HepG2 (cell line): ENCODE results near the gene APOC4. TPM values are rescaled to one million over a fixed set of nuclear protein-coding genes. Genes with fewer than 3 reads are reported as not detected.
A peak's percentile ranks its signal among the peaks of the same experiment; 100 is the strongest.

Experiments used
- ARID5B ChIP-seq: IDR thresholded peaks from 2 replicates; pipeline ENCODE4 v1.4.0; 2020; ENCODE audit warnings: mild to moderate bottlenecking, missing genetic modification reagents
- CREB1 ChIP-seq, 2 experiments: fragments of 450-650 bp in 1 of 2; IDR thresholded peaks; 2 replicates each; pipeline ENCODE4 v1.6.1; 2016 to 2017; ENCODE audit warnings: control low read depth in 1 of 2, mild to moderate bottlenecking in 1 of 2, missing compliant biosample characterization in 1 of 2, missing genetic modification characterization in 1 of 2
- CREM ChIP-seq, 2 experiments: sonication (generic) in 1 of 2; formaldehyde crosslinking in 1 of 2; IDR thresholded peaks; 2 replicates each; pipeline versions ENCODE4 v1.4.0 to v1.6.1; 2016 to 2020; ENCODE audit warnings: antibody characterized with exemption in 1 of 2, mild to moderate bottlenecking in 1 of 2, missing genetic modification reagents in 1 of 2
- DNMT3B ChIP-seq: conservative IDR thresholded peaks from 2 replicates; pipeline ENCODE4 v1.6.1; 2016; ENCODE audit warnings: missing biosample characterization, control low read depth
- ERF ChIP-seq: IDR thresholded peaks from 2 replicates; pipeline ENCODE4 v1.6.1; 2018; ENCODE audit warnings: missing biosample characterization, missing genetic modification reagents
- GPN1 ChIP-seq: sonication (generic); formaldehyde crosslinking; IDR thresholded peaks from 2 replicates; pipeline ENCODE4 v1.5.1; 2020; ENCODE audit warnings: missing genetic modification reagents, borderline replicate concordance
- KDM3A ChIP-seq: IDR thresholded peaks from 2 replicates; pipeline ENCODE4 v1.6.1; 2018; ENCODE audit warnings: low read depth, missing compliant biosample characterization
- MATR3 ChIP-seq: sonication (generic); formaldehyde crosslinking; IDR thresholded peaks from 2 replicates; pipeline ENCODE4 v1.4.0; 2020; ENCODE audit warnings: missing genetic modification reagents
- NFKB2 ChIP-seq: sonication (generic); formaldehyde crosslinking; IDR thresholded peaks from 2 replicates; pipeline ENCODE4 v1.4.0; 2020; ENCODE audit warnings: missing genetic modification reagents, borderline replicate concordance
- NONO ChIP-seq, 2 experiments: fragments of 450-650 bp in 1 of 2; sonication (generic) in 1 of 2; formaldehyde crosslinking in 1 of 2; IDR thresholded peaks in 1 of 2; conservative IDR thresholded peaks in 1 of 2; 2 replicates each; pipeline versions ENCODE4 v1.6.1 to v1.8.0; 2017 to 2022; ENCODE audit warnings: mild to moderate bottlenecking in 1 of 2, missing genetic modification reagents in 1 of 2, moderate library complexity in 1 of 2
- RNF2 ChIP-seq: fragments of 450-650 bp; conservative IDR thresholded peaks from 2 replicates; pipeline ENCODE4 v1.6.1; 2016; ENCODE audit warnings: low read depth
- ZFY ChIP-seq: sonication (generic); formaldehyde crosslinking; IDR thresholded peaks from 2 replicates; pipeline ENCODE4 v1.4.0; 2020; ENCODE audit warnings: missing genetic modification reagents
- ZNF468 ChIP-seq: sonication (generic); formaldehyde crosslinking; IDR thresholded peaks from 2 replicates; pipeline ENCODE4 v1.8.0; 2022; ENCODE audit warnings: mild to moderate bottlenecking, moderate library complexity, missing genetic modification reagents
- ZNF850 ChIP-seq: sonication (generic); formaldehyde crosslinking; conservative IDR thresholded peaks from 2 replicates; pipeline ENCODE4 v1.9.0; 2021; ENCODE audit warnings: mild to moderate bottlenecking, missing genetic modification reagents
- ZNF891 ChIP-seq: sonication (generic); formaldehyde crosslinking; IDR thresholded peaks from 2 replicates; pipeline ENCODE4 v1.5.0; 2020; ENCODE audit warnings: mild to moderate bottlenecking, missing genetic modification reagents
- ZSCAN31 ChIP-seq: sonication (generic); formaldehyde crosslinking; IDR thresholded peaks from 2 replicates; pipeline ENCODE4 v1.5.0; 2020; ENCODE audit warnings: low read depth, mild to moderate bottlenecking, missing genetic modification reagents
- ZSCAN9 ChIP-seq: IDR thresholded peaks from 2 replicates; pipeline ENCODE4 v1.6.1; 2016; ENCODE audit warnings: borderline replicate concordance
- polyA plus RNA-seq, 8 experiments: library from polyadenylated mRNA; depleted of rRNA in 3 of 8; stranded (reverse) in 7 of 8; unstranded in 1 of 8; fragments of >200 nt; fragmentation: Illumina TruSeq in 4 of 8; extraction: Trizol in 4 of 8; gene quantifications; 2 replicates each; pipeline versions ENCODE4 v1.2.1 to v1.2.3, GENCODE V29; 2011 to 2016; ENCODE audit warnings: low read depth in 4 of 8, missing spikeins in 1 of 8, mixed read lengths in 1 of 8; ENCODE audit not compliant: insufficient read depth in 1 of 8
- total RNA-seq, 5 experiments: library from RNA; depleted of rRNA; stranded (reverse); fragments of >200 nt; fragmentation: Illumina TruSeq; extraction: Trizol; gene quantifications; 2 replicates each; pipeline ENCODE4 v1.2.3, GENCODE V29; 2016; ENCODE audit warnings: low read depth in 1 of 5
- TF ChIP-seq, protein P1 (sequence below): IDR thresholded peaks from 2 replicates; pipeline ENCODE4 v1.6.1; 2018; ENCODE audit warnings: missing genetic modification reagents

Gene APOC4
- total and polyA plus RNA-seq, 2 of the 13 experiments (the other 11 are each of a cell fraction or from before 2014, with no cell fraction given), result 0.46 TPM; not detected in 1

GRCh38 chr19:44954649-44955504 is 12.8 kb downstream of the APOC4 start, which contains the start of gene CLPTM1 (continued):
- no peak for TF ChIP-seq ARID5B (CRISPR knock-in tag)
- no peak; the same call in 1 of the 2 replicates for TF ChIP-seq ZFY
- TF ChIP-seq DNMT3B (CRISPR knock-in tag), result no peak
- 0 out of 2 replicates have a peak, but pooled peaks have one; percentile 22 for TF ChIP-seq NFKB2
- TF ChIP-seq, protein P1, sequence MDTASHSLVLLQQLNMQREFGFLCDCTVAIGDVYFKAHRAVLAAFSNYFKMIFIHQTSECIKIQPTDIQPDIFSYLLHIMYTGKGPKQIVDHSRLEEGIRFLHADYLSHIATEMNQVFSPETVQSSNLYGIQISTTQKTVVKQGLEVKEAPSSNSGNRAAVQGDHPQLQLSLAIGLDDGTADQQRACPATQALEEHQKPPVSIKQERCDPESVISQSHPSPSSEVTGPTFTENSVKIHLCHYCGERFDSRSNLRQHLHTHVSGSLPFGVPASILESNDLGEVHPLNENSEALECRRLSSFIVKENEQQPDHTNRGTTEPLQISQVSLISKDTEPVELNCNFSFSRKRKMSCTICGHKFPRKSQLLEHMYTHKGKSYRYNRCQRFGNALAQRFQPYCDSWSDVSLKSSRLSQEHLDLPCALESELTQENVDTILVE (CRISPR knock-in tag), result peak; percentile 72; the same call in 1 of the 2 replicates
- TF ChIP-seq ZNF850, result no peak
- 0 out of 2 replicates have a peak, but pooled peaks have one; percentile 27 for TF ChIP-seq ZNF468
- TF ChIP-seq ZSCAN9 (CRISPR knock-in tag), result peak; percentile 90; the same call in 1 of the 2 replicates
- no peak for TF ChIP-seq MATR3 (CRISPR knock-in tag)
- TF ChIP-seq KDM3A (CRISPR knock-in tag), result no peak
- TF ChIP-seq NONO (IDR thresholded peaks at IDR 0.05), result no peak
- TF ChIP-seq NONO (CRISPR knock-in tag; conservative IDR thresholded peaks at IDR 0.05), result no peak
- no peak for TF ChIP-seq ZNF891 (CRISPR knock-in tag)
- TF ChIP-seq GPN1, result no peak
- no peak for TF ChIP-seq ERF (CRISPR knock-in tag)
- TF ChIP-seq RNF2, result no peak; the same call in 1 of the 2 replicates
- peak; percentile 91 for TF ChIP-seq CREM (IDR thresholded peaks at IDR 0.05)
- TF ChIP-seq CREM (CRISPR knock-in tag; IDR thresholded peaks at IDR 0.05), result no peak
- TF ChIP-seq ZSCAN31 (CRISPR knock-in tag), result no peak
- peak; percentile 72; the same call in 1 of the 2 replicates for TF ChIP-seq CREB1 (IDR thresholded peaks at IDR 0.05)
- peak; percentile 96 for TF ChIP-seq CREB1 (CRISPR knock-in tag; IDR thresholded peaks at IDR 0.05)
